Uterus (tissue), 2 donors: ENCODE data around the gene ST3GAL5.

Experiments
- CTCF ChIP-seq, 4 experiments: fragments of 200-600 bp in 2 of 4; fragments of 450-650 bp in 2 of 4; sonication (generic) in 2 of 4; IDR thresholded peaks; one replicate each; pipeline ENCODE4 v1.5.1; 2016 to 2019; ENCODE audit warnings: antibody characterized with exemption in 4 of 4, mild to moderate bottlenecking in 2 of 4, moderate library complexity in 1 of 4
- POLR2A ChIP-seq, 2 donors: fragments of 450-650 bp; IDR thresholded peaks; one replicate each; pipeline ENCODE4 v1.6.1; 2016; ENCODE audit warnings: antibody characterized with exemption in 2 of 2, mild to moderate bottlenecking in 1 of 2, moderate library complexity in 1 of 2

DNA sequence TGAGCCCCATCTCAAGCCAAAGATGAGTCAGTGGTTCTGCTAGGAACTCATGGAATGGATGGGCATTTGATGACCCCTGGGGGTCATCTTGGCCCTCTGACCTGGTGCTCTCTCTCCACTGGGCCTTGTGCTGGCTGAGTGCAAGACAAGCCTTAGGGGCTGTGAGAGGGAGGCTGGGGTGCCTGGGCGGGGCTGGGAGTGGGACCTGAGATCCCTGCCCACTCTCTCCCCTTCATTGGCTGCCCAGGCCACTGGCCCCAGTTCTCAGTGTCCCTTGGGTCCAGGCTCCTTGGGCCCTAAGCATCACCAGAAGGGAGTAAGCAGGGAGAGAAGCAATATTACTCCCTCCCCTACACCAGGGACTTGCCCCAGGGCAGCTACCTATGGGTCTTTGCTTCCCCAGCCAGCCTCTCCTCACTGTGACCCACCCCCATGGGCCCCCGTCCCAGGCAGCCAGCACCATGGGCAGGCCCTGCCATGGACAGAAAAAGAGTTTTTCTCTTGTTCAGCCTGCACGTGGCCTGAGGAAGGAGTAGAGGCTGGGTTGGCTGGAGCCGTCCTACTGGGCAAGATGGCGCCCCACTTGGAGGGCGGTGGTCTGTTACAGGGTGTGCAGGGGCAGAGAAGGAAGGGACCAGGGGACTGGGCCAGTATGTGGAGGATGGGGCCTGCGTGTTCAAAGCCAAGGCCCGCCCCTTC lies 101.4 kb downstream of the ST3GAL5 start:
- no peak for TF ChIP-seq CTCF (IDR thresholded peaks at IDR 0.05)
- no peak for TF ChIP-seq POLR2A (IDR thresholded peaks at IDR 0.05)
